HepG2 (cell line): ENCODE measurements around the gene EYA2. TPM values are rescaled to one million over a fixed set of nuclear protein-coding genes. Genes with fewer than 3 reads are reported as not detected.

Experiments
- ATAC-seq: fragments of 200-7000 bp; cut with Tn5 transposase; 3 replicates; pipeline ENCODE4 v1.9.1; 2020; ENCODE audit warnings: mild to moderate bottlenecking, moderate library complexity
- BruUV-seq: library from RNA; stranded (reverse); fragments of 400-500 nt; replicated peaks from 2 replicates; lab custom pipeline; 2021; lab: Mats Ljungman, UMichigan
- CTCF ChIA-PET: fragments of 300-600 bp; formaldehyde crosslinking; extraction: SDS; loops from one replicate; lab custom pipeline; 2021; ENCODE audit warnings: low total read pairs, inconsistent platforms, low intra/inter-chr PET ratio; lab: Yijun Ruan, JAX
- POLR2A ChIA-PET: fragments of 350-600 bp; sonication (Branson Sonifier 250); formaldehyde crosslinking; loops from one replicate; lab custom pipeline; 2020; ENCODE audit warnings: antibody characterized with exemption, inconsistent platforms; lab: Yijun Ruan, JAX
- DNase-seq: peaks from one replicate; pipeline ENCODE4 v3.0.0-alpha.2; 2015; ENCODE audit warnings: low spot score
- FAIRE-seq: peaks from 3 replicates; lab custom pipeline; 2011; peaks lifted over from hg19 to GRCh38; lab: Jason Lieb, UNC
- H2AFZ ChIP-seq: one replicate; pipeline ENCODE4 v1.6.1; 2011; ENCODE audit warnings: low read length, inconsistent platforms
- H3K27ac ChIP-seq: fragments of 300-600 bp; 3 replicates; pipeline ENCODE4 v1.8.0; 2011; ENCODE audit warnings: mixed run types, mild to moderate bottlenecking, mixed read lengths, low read length, inconsistent platforms; ENCODE audit not compliant: insufficient read depth; ENCODE audit errors: extremely low read length
- H3K27me3 ChIP-seq, 2 experiments: fragments of 200-600 bp in 1 of 2; 2 replicates in 1 of 2; 3 replicates in 1 of 2; pipeline versions ENCODE4 v1.6.0 to v1.8.0; 2011; ENCODE audit warnings: low read length in 2 of 2, mild to moderate bottlenecking in 2 of 2, moderate library complexity in 2 of 2, inconsistent platforms in 1 of 2; ENCODE audit not compliant: insufficient read depth in 2 of 2, control insufficient read depth in 1 of 2
- H3K36me3 ChIP-seq, 2 experiments: fragments of 200-600 bp in 1 of 2; replicated peaks in 1 of 2; 2 replicates in 1 of 2; 3 replicates in 1 of 2; pipeline versions ENCODE4 v1.5.1 to v1.8.0; 2011; ENCODE audit warnings: low read length in 2 of 2, inconsistent platforms in 1 of 2; ENCODE audit not compliant: insufficient read depth in 2 of 2, control insufficient read depth in 1 of 2
- H3K4me1 ChIP-seq: 2 replicates; pipeline ENCODE4 v1.5.1; 2012; ENCODE audit warnings: low read length, inconsistent platforms; ENCODE audit not compliant: insufficient read depth
- H3K4me2 ChIP-seq: 2 replicates; pipeline ENCODE4 v1.6.0; 2011; ENCODE audit warnings: low read depth, low read length, inconsistent platforms
- H3K4me3 ChIP-seq, 3 experiments: fragments of 200-600 bp in 1 of 3; sonication (generic), shearing (Covaris generic) in 1 of 3; replicated peaks in 1 of 3; 2 replicates each; pipeline ENCODE4 v1.5.1; 2011 to 2016; ENCODE audit warnings: low read length in 3 of 3, inconsistent platforms in 2 of 3, low read depth in 2 of 3, mild to moderate bottlenecking in 2 of 3, control low read depth in 1 of 3, mixed read lengths in 1 of 3; ENCODE audit not compliant: insufficient read depth in 1 of 3
- H3K79me2 ChIP-seq: one replicate; pipeline ENCODE4 v1.6.1; 2011; ENCODE audit warnings: low read length, inconsistent platforms; ENCODE audit not compliant: insufficient read depth
- H3K9ac ChIP-seq: 2 replicates; pipeline ENCODE4 v1.6.0; 2011; ENCODE audit warnings: mild to moderate bottlenecking, low read depth, low read length, inconsistent platforms; ENCODE audit not compliant: insufficient read depth
- H3K9me3 ChIP-seq: 2 replicates; pipeline ENCODE4 v1.5.1; 2012; ENCODE audit warnings: mild to moderate bottlenecking, low read length
- H4K20me1 ChIP-seq: 2 replicates; pipeline ENCODE4 v1.6.0; 2011; ENCODE audit warnings: inconsistent platforms, mild to moderate bottlenecking, low read length, moderate library complexity; ENCODE audit not compliant: insufficient read depth
- CEBPB ChIP-seq: IDR thresholded peaks from 2 replicates; pipeline ENCODE4 v1.6.1; 2011; ENCODE audit warnings: low read depth, low read length, improper control_type of control experiment, borderline replicate concordance
- HHEX ChIP-seq: IDR thresholded peaks from 2 replicates; pipeline ENCODE4 v1.6.1; 2016; ENCODE audit warnings: control low read depth
- RBM22 ChIP-seq: fragments of 200-400 bp; formaldehyde crosslinking; optimal IDR thresholded peaks from 2 replicates; pipeline ENCODE3; 2017; ENCODE audit warnings: mild to moderate bottlenecking, low read length, moderate library complexity
- SIN3A ChIP-seq: IDR thresholded peaks from 2 replicates; pipeline ENCODE4 v1.6.1; 2011; ENCODE audit warnings: low read depth, mild to moderate bottlenecking, control low read depth, low read length, borderline replicate concordance
- TBP ChIP-seq: sonication (generic); formaldehyde crosslinking; IDR thresholded peaks from 2 replicates; pipeline ENCODE4 v1.5.0; 2020; ENCODE audit warnings: missing genetic modification reagents
- ZNF629 ChIP-seq: sonication (generic); formaldehyde crosslinking; conservative IDR thresholded peaks from 2 replicates; pipeline ENCODE4 v1.5.0; 2020; ENCODE audit warnings: missing genetic modification reagents
- WGBS: methylation state at CpG from one replicate; pipeline ENCODE4 v1.1.6; 2017; ENCODE audit warnings: low lambda C conversion rate; 5-methylcytosine and 5-hydroxymethylcytosine counted together
- in situ Hi-C: cut with HindIII; loops from 2 replicates; pipeline ENCODE4 v1.10.0; 2017; ENCODE audit warnings: low pct_unique_long_range_greater_than_20kb; ENCODE audit not compliant: extremely low pct_ligation_motif_present
- intact Hi-C: fragments of 100-400 bp; cut with micrococcal nuclease; formaldehyde crosslinking; loops from one replicate; pipeline ENCODE4 v1.10.0; 2022; ENCODE audit not compliant: unreplicated experiment
- polyA plus RNA-seq, 8 experiments: library from polyadenylated mRNA; depleted of rRNA in 3 of 8; stranded (reverse) in 7 of 8; unstranded in 1 of 8; fragments of >200 nt; fragmentation: Illumina TruSeq in 4 of 8; extraction: Trizol in 4 of 8; gene quantifications; 2 replicates each; pipeline versions ENCODE4 v1.2.1 to v1.2.3, GENCODE V29; 2011 to 2016; ENCODE audit warnings: low read depth in 4 of 8, missing spikeins in 1 of 8, mixed read lengths in 1 of 8; ENCODE audit not compliant: insufficient read depth in 1 of 8
- total RNA-seq, 5 experiments: library from RNA; depleted of rRNA; stranded (reverse); fragments of >200 nt; fragmentation: Illumina TruSeq; extraction: Trizol; gene quantifications; 2 replicates each; pipeline ENCODE4 v1.2.3, GENCODE V29; 2016; ENCODE audit warnings: low read depth in 1 of 5
- TF ChIP-seq, protein P1 (sequence below): IDR thresholded peaks from 2 replicates; pipeline ENCODE4 v1.6.1; 2016; ENCODE audit warnings: low read depth, borderline replicate concordance
- TF ChIP-seq, protein P2 (sequence below): sonication (generic); formaldehyde crosslinking; IDR thresholded peaks from 2 replicates; pipeline ENCODE4 v1.5.0; 2020; ENCODE audit warnings: missing genetic modification reagents

EYA2 gene
- total and polyA plus RNA-seq, 2 of the 13 experiments (the other 11 are each of a cell fraction or from before 2014, with no cell fraction given): not detected

DNA sequence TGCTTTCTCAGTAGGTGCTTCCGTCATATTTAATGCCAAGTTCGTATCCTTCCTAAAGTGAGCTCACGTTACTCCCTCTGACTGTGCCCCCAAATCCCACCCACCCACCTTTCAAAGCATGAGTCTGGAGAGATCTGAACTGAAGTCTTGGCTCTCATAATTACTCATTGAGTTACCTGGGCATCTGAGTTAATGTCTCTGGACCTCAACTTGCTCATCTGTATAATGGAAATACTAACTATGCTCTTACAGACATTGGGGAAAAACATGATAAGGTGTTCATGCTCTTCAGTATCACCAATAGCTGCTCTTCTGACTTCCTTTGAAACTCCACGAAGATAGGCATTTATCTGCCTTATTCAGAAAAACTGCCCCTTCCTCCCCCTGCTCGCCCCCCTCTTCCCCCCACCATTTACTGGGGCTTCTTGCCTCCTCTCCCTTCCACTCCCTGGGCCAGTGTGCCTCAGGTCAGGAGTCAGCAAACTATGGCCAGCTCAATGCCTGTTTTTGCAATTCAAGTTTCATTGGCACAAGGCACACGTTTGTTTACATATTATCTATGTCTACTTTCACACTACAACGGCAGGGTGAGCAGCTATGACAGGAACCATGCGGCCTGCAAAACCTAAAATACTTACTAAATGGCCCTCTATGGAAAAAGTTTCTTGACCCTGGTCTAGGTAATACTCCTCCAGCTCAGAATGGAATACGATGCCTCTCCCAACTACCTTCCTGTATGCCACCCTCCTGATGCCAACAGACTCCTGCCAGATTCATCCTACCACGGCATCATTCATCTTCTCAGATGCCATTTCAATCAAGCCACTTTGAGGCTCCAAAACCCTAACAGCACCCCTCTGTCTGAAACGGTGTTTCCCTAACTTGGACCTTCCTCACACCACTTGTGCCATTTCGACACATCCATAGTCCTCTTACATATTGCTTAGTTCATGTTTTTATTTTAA, 323.1 kb downstream of the EYA2 start:
- peaks cover 72 to 92% of the 10 kb centered on the region in 2 experiments for H3K36me3 ChIP-seq

More for the DNA sequence above, 323.1 kb downstream of the EYA2 start:
- Histone ChIP-seq H3K9ac (no peak overlapping the region), H3K4me1 (no peaks in the 10 kb centered on the region), H3K27me3 (no peaks in the 10 kb centered on the region; a peak in 1 of 5 replicates), H3K4me3 (no peak overlapping the region), H3K79me2 (peaks cover 7% of the 10 kb centered on the region), H3K27ac (no peak overlapping the region), H3K9me3 (no peaks in the 10 kb centered on the region), H3K4me2 (no peak overlapping the region), H4K20me1 (peaks cover 23% of the 10 kb centered on the region; the same call in 1 of the 2 replicates), H2AFZ (no peak overlapping the region)
- ChIA-PET CTCF (no interaction called here), POLR2A (interaction anchor here (1.2 kb wide), 1 partner anchor 13 kb away, joined by 3 read pairs; no protein-coding TSS in a partner anchor)
- intact Hi-C loops: loop anchor here (5.0 kb wide), 1 partner anchor 35 kb away; no protein-coding TSS in a partner anchor
- 92% methylated on average over 12 of the region's 12 CpGs for WGBS
- TSS peak; percentile 29 for BruUV-seq
- in situ Hi-C loops: no loop called here
- FAIRE-seq: no peak
- no peak for TF ChIP-seq HHEX (CRISPR knock-in tag)
- TF ChIP-seq, protein P1, sequence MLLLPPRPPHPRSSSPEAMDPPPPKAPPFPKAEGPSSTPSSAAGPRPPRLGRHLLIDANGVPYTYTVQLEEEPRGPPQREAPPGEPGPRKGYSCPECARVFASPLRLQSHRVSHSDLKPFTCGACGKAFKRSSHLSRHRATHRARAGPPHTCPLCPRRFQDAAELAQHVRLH (CRISPR knock-in tag): no peak
- TF ChIP-seq TBP (CRISPR knock-in tag): no peak
- peak; percentile 78 for TF ChIP-seq ZNF629 (CRISPR knock-in tag)
- peak; percentile 61 for TF ChIP-seq RBM22
- TF ChIP-seq CEBPB: 0 out of 2 replicates have a peak, but pooled peaks have one; percentile 11
- TF ChIP-seq SIN3A: no peak
- TF ChIP-seq, protein P2, sequence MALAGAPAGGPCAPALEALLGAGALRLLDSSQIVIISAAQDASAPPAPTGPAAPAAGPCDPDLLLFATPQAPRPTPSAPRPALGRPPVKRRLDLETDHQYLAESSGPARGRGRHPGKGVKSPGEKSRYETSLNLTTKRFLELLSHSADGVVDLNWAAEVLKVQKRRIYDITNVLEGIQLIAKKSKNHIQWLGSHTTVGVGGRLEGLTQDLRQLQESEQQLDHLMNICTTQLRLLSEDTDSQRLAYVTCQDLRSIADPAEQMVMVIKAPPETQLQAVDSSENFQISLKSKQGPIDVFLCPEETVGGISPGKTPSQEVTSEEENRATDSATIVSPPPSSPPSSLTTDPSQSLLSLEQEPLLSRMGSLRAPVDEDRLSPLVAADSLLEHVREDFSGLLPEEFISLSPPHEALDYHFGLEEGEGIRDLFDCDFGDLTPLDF (CRISPR knock-in tag): no peak
- ATAC-seq: no peak
- DNase-seq: no peak
